ENCODE results near the gene SLC6A2. TPM values are rescaled to one million over a fixed set of nuclear protein-coding genes. Genes with fewer than 3 reads are reported as not detected.

SLC6A2 gene
- total RNA-seq, 1 donor from 2014 or later: 0.34 TPM

- H3K36me3 Mint-ChIP-seq: no peaks in the 10 kb centered on the region
- no peaks in the 10 kb centered on the region for H3K4me1 Mint-ChIP-seq
- H3K27me3 Mint-ChIP-seq (ENCODE audit: low read depth): peaks cover 36% of the 10 kb centered on the region
- no peak overlapping the region for H3K4me3 Mint-ChIP-seq
- H3K9me3 Mint-ChIP-seq: no peaks in the 10 kb centered on the region
- no peak overlapping the region for H3K27ac Mint-ChIP-seq
- no peak for DNase-seq (ENCODE audit: low spot score in 2 of 2, unreplicated experiment in 2 of 2)
- TF ChIP-seq CTCF (IDR thresholded peaks at IDR 0.05; ENCODE audit: unreplicated experiment): peak; percentile 69
Measured at GRCh38 chr16:55703003-55704001, 47.5 kb downstream of the SLC6A2 start.

- Mint-ChIP-seq H3K36me3 (no peaks in the 10 kb centered on the region), H3K9me3 (no peaks in the 10 kb centered on the region), H3K27me3 (ENCODE audit: low read depth) (peaks cover 46% of the 10 kb centered on the region), H3K27ac (no peak overlapping the region), H3K4me1 (no peaks in the 10 kb centered on the region), H3K4me3 (no peak overlapping the region)
- no peak for TF ChIP-seq CTCF (IDR thresholded peaks at IDR 0.05; ENCODE audit: unreplicated experiment)
- DNase-seq (ENCODE audit: low spot score in 2 of 2, unreplicated experiment in 2 of 2): no peak
Measured at GRCh38 chr16:55706739-55707384, 51.1 kb downstream of the SLC6A2 start.

GRCh38 chr16:55709801-55710200 lies 54.0 kb downstream of the SLC6A2 start:
- Mint-ChIP-seq H3K27ac (no peak overlapping the region), H3K4me1 (no peaks in the 10 kb centered on the region), H3K36me3 (no peaks in the 10 kb centered on the region), H3K4me3 (no peak overlapping the region), H3K9me3 (no peaks in the 10 kb centered on the region), H3K27me3 (ENCODE audit: low read depth) (peaks cover 60% of the 10 kb centered on the region)
- TF ChIP-seq CTCF (IDR thresholded peaks at IDR 0.05; ENCODE audit: unreplicated experiment): no peak
- DNase-seq (ENCODE audit: low spot score in 2 of 2, unreplicated experiment in 2 of 2): no peak

- Mint-ChIP-seq H3K27ac (no peak overlapping the region), H3K27me3 (ENCODE audit: low read depth) (peaks cover 59% of the 10 kb centered on the region), H3K36me3 (no peaks in the 10 kb centered on the region), H3K4me3 (no peak overlapping the region), H3K9me3 (no peaks in the 10 kb centered on the region), H3K4me1 (no peaks in the 10 kb centered on the region)
- DNase-seq (ENCODE audit: low spot score in 2 of 2, unreplicated experiment in 2 of 2): no peak
- no peak for TF ChIP-seq CTCF (IDR thresholded peaks at IDR 0.05; ENCODE audit: unreplicated experiment)
Measured at GRCh38 chr16:55710466-55710865, 54.7 kb downstream of the SLC6A2 start.

GRCh38 chr16:55711959-55712876 lies 56.4 kb downstream of the SLC6A2 start:
- TF ChIP-seq CTCF (IDR thresholded peaks at IDR 0.05; ENCODE audit: unreplicated experiment): peak; percentile 81
- Mint-ChIP-seq H3K36me3 (no peaks in the 10 kb centered on the region), H3K4me3 (no peak overlapping the region), H3K4me1 (no peaks in the 10 kb centered on the region), H3K27me3 (ENCODE audit: low read depth) (peaks cover 62% of the 10 kb centered on the region), H3K27ac (no peak overlapping the region), H3K9me3 (no peaks in the 10 kb centered on the region)
- peak; percentile 45 to 80 for DNase-seq (ENCODE audit: low spot score in 2 of 2, unreplicated experiment in 2 of 2)
